GM21737 (cell line): ENCODE results near the gene PPTC7.
A peak's percentile ranks its signal among the peaks of the same experiment; 100 is the strongest.
"Not testable (repeated sequence)": the region's sequence is repeated elsewhere in the genome, so short reads cannot be mapped to it uniquely, and the experiment has no call there.

ENCODE experiments used
- ATAC-seq: cut with Tn5 transposase; IDR thresholded peaks from one replicate; pipeline ENCODE4 v1.9.1; 2021; ENCODE audit warnings: mild to moderate bottlenecking, moderate library complexity; ENCODE audit not compliant: unreplicated experiment

Gene PPTC7

GRCh38 chr12:110587102-110587501, 4.0 kb upstream of the PPTC7 start:
- ATAC-seq, result not testable (repeated sequence)

DNA sequence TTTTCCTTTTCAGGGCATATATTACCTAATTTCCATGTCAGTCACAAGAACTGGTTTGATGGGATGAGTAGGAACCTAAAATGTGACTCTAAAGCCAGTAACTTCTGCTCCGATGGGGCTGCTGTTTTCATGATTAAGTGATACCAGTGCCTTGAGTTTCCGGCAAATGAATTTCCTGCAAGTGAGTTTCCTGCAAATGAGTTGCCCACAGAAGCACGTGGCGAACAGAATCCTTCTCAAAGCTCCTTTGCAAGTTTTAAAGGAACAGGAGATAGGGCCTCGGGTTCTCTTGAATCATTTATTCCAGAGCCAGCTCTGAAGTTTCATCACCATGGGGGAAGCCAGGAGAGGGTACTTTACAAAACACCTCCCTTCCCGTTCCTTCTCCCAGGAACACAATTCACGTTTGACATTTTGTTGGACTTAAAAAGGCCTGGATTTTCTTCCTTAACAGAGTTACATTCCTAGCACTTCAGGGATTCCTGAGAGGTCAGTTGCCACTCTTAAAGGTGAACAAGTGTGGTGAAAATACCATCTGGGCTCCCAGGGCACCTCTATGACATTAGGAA, 2.2 kb upstream of the PPTC7 start:
- ATAC-seq, result no peak

DNA sequence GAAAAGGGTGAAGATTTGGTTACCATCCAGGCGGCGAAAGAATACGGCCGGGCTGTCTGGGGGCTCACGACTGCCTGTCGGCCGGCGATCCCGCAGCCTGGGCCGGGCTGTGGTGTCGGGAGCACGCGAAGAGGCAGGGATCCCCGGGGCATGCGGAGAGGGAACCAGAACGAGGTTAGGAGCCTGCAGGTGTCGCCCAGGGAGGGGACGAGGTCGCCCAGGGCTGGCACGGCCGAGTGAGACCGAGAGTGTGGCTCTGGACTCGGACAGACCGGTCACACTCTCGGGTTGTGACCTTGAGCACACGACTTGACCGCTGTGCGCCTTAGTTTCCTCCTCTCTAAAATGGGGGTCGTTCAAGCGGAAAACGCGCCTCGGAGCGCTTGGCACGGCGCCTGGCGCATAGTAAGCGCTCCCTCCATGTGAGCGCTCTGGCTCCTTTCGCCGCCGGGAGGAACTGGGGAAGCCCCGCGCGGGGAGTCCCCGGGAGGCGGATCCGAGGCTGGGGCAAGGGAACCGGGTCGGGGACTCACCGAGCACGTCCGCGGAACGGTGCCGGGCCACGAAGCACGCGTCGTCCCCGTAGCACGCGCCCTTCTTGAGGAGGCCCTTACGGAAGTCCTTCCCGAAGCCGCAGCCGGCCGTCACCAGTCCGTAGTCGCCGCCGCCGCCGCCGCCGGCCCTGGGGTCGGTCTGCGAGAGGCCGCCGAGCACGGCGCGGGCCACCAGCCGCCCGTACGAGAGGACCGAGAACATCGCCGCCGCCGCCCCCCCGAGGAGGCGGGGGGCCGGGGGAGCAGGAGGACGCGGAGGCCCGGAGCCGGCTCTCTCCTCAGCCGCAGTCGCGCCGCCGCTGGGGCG, 612 bp downstream of the PPTC7 start:
- ATAC-seq, result peak; percentile 43

DNA sequence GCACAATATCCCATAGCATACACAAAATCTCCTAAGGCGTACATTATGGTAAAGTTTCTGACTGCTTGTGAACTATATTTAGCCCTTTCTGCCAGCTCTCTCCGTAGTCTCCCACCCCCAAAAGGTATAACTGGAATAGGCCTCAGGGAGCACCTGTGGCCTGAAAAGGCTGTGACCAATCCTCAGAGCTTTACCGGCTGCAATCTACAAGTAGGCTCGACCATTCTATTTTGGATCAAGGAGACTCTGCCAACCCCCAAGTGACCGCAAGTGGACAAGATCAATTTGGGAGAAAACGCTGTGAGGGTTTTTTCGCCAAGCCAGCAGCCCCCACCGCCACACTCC, 1.2 kb downstream of the PPTC7 start:
- no peak for ATAC-seq

GRCh38 chr12:110579535-110580253, 3.4 kb downstream of the PPTC7 start:
- ATAC-seq, result no peak

DNA sequence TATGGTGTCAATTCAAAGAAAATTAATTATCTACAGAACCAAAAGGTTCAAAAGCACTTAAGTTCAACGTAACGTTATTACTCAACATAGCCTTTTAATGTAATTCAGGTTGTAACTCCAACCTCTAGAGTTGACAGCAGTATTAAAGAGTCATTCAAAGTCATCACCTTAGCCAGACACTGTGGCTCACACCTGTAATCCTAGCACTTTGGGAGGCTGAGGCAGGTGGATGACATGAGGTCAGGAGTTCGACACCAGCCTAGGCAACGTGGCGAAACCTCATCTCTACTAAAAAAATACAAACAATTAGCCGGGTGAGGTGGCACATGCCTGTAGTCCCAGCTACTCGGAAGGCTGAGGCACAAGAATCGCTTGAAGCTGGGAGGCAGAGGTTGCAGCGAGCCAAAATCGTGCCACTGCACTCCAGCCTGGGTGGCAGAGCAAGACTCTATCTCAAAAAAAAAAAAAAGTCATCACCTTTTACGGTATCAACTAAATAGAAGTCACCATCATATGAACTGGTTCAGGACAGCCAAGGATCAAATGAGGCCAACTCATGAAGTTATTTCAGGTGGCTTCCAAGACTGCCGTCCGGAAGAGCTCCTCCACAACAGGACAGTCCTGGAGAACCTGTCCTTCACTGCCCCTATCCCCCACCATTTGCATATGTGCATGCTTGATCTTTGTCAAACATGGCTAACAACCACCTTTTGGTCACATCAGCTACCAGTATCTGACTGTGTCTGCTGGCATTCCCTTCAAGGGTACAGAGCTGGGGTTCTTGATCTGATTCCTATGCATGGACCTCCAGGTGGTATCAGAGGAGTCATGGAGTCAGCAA, 4.2 kb downstream of the PPTC7 start:
- no peak for ATAC-seq

DNA sequence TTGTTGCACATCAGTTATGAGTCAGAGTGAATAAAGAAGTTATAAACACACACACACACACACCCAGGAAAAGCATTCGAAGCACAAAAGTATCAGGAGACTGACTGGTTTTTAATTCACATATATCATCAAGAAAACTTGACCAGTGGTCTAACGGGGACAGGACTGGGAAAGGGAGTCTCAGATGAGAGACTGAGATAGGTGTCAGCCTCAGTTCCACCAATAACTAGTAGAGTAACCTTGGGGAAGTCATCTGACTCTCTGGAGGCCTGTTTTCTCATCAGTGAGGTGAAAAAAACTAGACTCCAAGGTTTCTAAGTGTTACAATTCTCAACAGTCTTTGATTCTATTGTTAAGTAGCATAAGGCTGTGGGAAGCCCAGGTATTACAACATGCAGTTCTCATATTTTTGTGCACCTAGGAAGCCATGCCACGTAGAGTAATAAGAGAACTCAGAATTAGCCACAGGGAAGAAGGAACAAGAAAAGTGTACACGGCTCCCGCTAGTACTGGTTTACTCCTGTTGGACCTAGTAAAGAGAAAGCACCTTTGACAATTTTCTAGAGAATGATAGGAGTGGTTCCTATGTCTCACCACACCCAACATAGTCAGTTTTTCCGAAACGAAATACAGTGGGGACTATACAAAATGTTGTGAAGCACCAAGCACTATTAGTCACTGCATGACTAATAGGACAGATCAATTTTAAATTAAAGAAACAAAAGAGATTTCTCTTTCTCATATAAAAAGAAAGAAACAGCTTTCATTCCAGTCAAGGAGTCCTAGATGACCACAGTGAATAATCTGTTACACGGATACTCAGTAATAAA, 5.0 kb downstream of the PPTC7 start:
- ATAC-seq, result no peak

GRCh38 chr12:110576504-110576903, 6.6 kb downstream of the PPTC7 start:
- no peak for ATAC-seq

DNA sequence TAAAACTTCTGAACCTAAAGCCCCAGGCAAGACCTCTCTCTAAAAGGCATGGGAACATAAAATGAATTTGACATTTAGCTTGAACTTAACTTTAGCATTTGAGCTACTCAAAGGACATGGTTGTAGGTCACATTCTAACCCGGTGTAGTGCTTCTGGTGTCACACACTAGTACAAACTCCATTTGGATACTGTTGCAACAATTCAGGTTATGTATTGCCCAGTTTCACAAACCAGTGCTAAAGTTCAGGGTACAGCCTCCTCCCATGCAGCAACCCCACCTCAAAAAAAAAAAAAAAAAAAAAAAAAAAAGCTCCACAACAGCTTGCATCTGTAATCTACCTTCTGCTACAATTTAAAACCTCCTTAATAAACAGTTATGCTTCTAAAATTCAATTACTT, 7.8 kb downstream of the PPTC7 start:
- ATAC-seq, result no peak

DNA sequence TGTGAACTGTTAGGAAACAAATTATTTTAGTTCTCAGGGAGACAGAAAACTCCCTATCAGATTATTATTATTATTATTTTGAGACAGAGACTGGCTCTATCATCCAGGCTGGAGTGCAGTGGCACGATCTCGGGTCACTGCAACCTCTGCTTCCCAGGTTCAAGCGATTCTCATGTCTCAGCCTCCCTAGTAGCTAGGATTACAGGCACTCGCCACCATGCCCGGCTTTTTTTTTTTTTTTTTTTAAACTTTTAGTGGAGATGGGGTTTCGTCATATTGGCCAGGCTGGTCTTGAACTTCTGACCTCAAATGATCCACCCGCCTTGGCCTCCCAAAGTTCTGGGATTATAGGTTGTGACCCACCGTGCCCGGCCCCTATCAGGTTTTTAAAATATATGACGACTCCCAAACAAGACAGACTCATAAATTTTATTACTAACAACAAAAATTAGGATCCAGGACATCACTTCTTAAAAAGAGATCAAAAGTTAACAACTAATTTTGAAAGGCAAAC, 8.3 kb downstream of the PPTC7 start:
- not testable (repeated sequence) for ATAC-seq

DNA sequence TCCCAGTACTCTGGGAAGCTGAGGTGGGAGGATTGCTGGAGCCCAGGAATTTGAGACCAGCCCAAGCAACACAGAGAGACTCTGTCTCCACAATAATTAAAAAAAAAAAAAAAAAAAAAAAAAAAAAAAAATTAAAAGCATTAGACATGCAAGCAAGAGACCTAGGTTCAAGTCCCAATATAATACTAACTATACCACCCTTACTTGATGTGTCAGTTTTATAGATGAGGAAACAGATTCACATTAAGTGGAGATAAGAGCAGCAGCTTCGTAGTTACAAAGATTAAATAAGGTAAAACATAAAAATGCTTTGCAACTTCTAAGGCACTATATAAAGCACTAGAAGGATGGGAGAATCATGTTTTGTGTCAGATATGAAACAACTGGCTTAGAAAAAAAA, 9.1 kb downstream of the PPTC7 start:
- ATAC-seq, result no peak

GRCh38 chr12:110570798-110571197, 12.3 kb downstream of the PPTC7 start:
- ATAC-seq, result not testable (repeated sequence)

- not testable (repeated sequence) for ATAC-seq
Measured at GRCh38 chr12:110569838-110570237, 13.3 kb downstream of the PPTC7 start.

DNA sequence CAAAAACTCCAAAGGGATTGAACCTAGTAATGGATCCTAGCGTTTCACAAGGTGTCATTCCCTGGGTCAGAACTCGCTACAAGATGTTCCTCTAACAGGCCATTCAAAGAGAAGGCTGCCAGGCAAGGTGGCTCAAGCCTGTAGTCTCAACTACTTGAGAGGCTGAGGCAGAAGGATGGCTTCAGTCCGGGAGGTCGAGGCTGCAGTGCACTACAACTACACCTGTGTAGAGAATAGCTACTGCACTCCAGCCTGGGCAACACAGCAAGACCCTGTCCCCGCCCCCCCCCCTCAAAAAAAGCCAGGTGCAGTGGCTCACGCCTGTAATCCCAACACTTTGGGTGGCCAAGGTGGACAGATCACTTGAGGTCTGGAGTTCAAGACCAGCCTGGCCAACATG, 14.4 kb downstream of the PPTC7 start:
- ATAC-seq, result no peak

- no peak for ATAC-seq
Measured at GRCh38 chr12:110566993-110567392, 16.1 kb downstream of the PPTC7 start.

DNA sequence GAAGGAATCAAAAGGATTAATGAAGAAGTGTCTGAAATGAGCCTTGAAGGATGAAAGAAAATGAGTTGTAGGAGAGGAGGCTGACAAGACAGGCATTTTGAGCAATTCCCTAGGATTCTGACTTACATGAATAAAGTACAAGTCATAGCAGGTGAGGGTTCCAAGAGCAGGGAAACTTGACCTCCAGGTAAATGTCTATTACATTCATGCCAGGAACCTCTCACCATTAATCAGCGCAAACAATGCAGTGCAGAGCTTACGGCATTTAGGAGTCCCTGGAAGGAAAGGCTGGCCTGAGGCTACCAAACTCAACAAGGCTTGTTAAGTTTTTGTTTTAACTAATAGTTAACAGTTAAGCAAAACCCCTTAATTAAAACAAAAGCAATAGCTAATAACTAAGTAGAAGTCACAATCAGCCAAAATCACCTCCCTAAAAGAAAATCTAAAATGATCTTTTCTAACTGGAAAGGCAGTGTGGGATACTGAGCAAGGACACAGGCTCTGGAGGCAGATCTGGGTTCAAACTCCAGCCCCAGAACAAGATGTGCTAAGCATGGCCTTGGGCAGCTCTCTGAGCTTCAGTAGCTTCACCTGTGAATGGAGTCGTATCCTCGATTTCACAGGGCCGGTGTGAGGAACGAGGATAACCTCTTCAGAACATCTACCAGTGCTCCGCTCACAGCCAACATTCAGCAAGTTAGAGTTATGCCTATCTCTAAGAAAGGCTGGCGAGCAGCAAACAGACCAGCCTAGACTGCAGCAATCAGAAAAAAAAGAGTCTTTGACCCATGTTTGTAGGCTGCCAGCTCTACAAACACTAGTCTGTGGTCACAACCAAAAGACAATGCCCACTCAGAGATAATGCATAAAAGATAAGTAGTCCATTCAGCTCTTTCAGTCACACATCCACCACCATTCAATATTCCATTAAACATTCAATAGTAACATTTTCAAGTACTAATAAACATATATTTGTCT, 16.9 kb downstream of the PPTC7 start:
- ATAC-seq, result no peak

DNA sequence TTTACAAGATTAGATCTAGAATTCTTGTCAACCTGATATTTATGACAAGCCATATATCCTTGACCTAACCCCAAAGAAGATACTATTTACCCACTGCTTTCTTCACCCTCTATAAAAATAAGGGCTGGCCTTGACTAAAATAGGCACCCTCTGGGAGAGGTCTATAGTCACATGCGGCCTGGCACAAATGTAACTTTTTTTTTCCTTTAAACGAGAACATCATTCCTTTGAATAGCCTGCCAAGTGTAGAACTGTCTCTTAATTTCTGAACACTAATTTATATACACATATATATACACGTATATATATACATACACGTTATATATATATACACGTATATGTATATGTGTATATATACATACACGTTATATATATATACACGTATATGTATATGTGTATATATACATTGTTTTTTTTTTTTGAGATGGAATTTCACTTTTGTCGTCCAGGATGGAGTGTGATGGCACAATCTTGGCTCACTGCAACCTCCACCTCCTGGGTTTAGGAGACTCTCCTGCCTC, 18.6 kb downstream of the PPTC7 start:
- ATAC-seq, result no peak

- no peak for ATAC-seq
Measured at GRCh38 chr12:110563702-110564470, 19.2 kb downstream of the PPTC7 start.
